Tibial nerve (tissue), 4 donors: Measurements from ENCODE around the gene CPZ.

ENCODE experiments used
- EP300 ChIP-seq, 2 donors: sonication (generic); formaldehyde crosslinking; IDR thresholded peaks; one replicate each; pipeline ENCODE4 v1.6.1; 2017; ENCODE audit warnings: antibody characterized with exemption in 2 of 2, mild to moderate bottlenecking in 1 of 2
- POLR2A ChIP-seq, 2 donors: fragments of 450-650 bp; IDR thresholded peaks; one replicate each; pipeline ENCODE4 v1.6.1; 2017; ENCODE audit warnings: antibody characterized with exemption in 2 of 2, mild to moderate bottlenecking in 2 of 2, moderate library complexity in 2 of 2
- TF ChIP-seq, protein P1 (sequence below), 5 experiments: fragments of 200-600 bp in 3 of 5; fragments of 450-650 bp in 2 of 5; sonication (generic) in 3 of 5; IDR thresholded peaks; one replicate each; pipeline ENCODE4 v1.5.1; 2016 to 2019; ENCODE audit warnings: antibody characterized with exemption in 5 of 5, mild to moderate bottlenecking in 3 of 5, moderate library complexity in 2 of 5

DNA sequence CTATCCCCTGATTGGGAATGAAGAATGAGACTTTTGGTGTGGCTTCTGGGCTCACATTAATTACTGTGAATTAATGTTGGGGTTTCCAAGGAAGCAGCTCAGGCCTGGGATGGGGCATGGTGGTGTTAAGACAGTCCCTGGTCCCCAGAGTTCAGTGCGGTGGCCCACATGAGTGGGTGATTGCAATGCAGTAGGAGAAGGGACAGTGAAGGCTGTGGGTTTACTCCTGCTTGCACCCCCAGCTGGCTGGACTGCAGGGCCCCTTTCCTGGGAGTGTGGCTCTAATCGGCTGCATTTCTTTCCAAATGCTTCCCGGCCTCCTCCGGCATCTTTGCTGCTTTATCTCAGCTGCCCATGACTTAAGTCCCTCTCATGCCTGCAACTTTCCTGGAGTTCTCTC, 40.5 kb upstream of the CPZ start:
- TF ChIP-seq, protein P1, sequence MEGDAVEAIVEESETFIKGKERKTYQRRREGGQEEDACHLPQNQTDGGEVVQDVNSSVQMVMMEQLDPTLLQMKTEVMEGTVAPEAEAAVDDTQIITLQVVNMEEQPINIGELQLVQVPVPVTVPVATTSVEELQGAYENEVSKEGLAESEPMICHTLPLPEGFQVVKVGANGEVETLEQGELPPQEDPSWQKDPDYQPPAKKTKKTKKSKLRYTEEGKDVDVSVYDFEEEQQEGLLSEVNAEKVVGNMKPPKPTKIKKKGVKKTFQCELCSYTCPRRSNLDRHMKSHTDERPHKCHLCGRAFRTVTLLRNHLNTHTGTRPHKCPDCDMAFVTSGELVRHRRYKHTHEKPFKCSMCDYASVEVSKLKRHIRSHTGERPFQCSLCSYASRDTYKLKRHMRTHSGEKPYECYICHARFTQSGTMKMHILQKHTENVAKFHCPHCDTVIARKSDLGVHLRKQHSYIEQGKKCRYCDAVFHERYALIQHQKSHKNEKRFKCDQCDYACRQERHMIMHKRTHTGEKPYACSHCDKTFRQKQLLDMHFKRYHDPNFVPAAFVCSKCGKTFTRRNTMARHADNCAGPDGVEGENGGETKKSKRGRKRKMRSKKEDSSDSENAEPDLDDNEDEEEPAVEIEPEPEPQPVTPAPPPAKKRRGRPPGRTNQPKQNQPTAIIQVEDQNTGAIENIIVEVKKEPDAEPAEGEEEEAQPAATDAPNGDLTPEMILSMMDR (IDR thresholded peaks at IDR 0.05) = no peak
- no peak for TF ChIP-seq POLR2A (IDR thresholded peaks at IDR 0.05)
- TF ChIP-seq EP300 (IDR thresholded peaks at IDR 0.05) = no peak
